Lung (tissue), 16 donors: ENCODE measurements around the gene ZBTB8A. TPM values are rescaled to one million over a fixed set of nuclear protein-coding genes. Genes with fewer than 3 reads are reported as not detected.
A peak's percentile ranks its signal among the peaks of the same experiment; 100 is the strongest.

Source experiments
- ATAC-seq: fragments of 200-7000 bp; cut with Tn5 transposase; one replicate; pipeline ENCODE4 v1.9.1; 2020; ENCODE audit warnings: moderate number of reproducible peaks; ENCODE audit not compliant: insufficient read depth, low FRiP score
- DNase-seq, 3 donors: peaks; one replicate each; pipeline ENCODE4 v3.0.0-alpha.2; 2013 to 2017
- H3K27ac ChIP-seq, 2 donors: one replicate each; pipeline ENCODE4 v1.5.1; 2013; ENCODE audit warnings: mild to moderate bottlenecking in 2 of 2, moderate library complexity in 2 of 2, control low read depth in 1 of 2, inconsistent platforms in 1 of 2, low read depth in 1 of 2, low read length in 1 of 2
- H3K27me3 ChIP-seq, 3 donors: one replicate each; pipeline ENCODE4 v1.5.1; 2013; ENCODE audit warnings: low read length in 2 of 3; ENCODE audit not compliant: control insufficient read depth in 3 of 3, insufficient read depth in 3 of 3
- H3K36me3 ChIP-seq, 4 donors: one replicate each; pipeline ENCODE4 v1.5.1; 2013; ENCODE audit warnings: low read length in 4 of 4, mild to moderate bottlenecking in 1 of 4, moderate library complexity in 1 of 4; ENCODE audit not compliant: control insufficient read depth in 4 of 4, insufficient read depth in 4 of 4
- H3K4me1 ChIP-seq, 5 donors: one replicate each; pipeline ENCODE4 v1.5.1; 2013; ENCODE audit warnings: low read length in 5 of 5, mild to moderate bottlenecking in 2 of 5, moderate library complexity in 1 of 5; ENCODE audit not compliant: control insufficient read depth in 5 of 5, insufficient read depth in 5 of 5
- H3K4me3 ChIP-seq: one replicate; pipeline ENCODE4 v1.5.1; 2013; ENCODE audit warnings: mild to moderate bottlenecking, control low read depth, moderate library complexity
- H3K9ac ChIP-seq, 2 donors: one replicate each; pipeline ENCODE4 v1.5.1; 2013; ENCODE audit warnings: low read length in 2 of 2, control low read depth in 1 of 2; ENCODE audit not compliant: insufficient read depth in 1 of 2
- H3K9me3 ChIP-seq, 4 donors: one replicate each; pipeline ENCODE4 v1.5.1; 2013; ENCODE audit warnings: low read length in 3 of 4, mild to moderate bottlenecking in 1 of 4, moderate library complexity in 1 of 4; ENCODE audit not compliant: control insufficient read depth in 4 of 4, insufficient read depth in 3 of 4
- CTCF ChIP-seq: IDR thresholded peaks from 2 replicates; pipeline ENCODE4 v1.5.1; 2012; ENCODE audit warnings: mild to moderate bottlenecking; ENCODE audit errors: control extremely low read depth, extremely low read depth
- WGBS, 2 donors: extraction: QIAGEN DNeasy Blood & Tissue Kit; methylation state at CpG; one replicate each; pipeline ENCODE4 v1.1.7; 2013; 5-methylcytosine and 5-hydroxymethylcytosine counted together
- long read RNA-seq, 5 donors: transcript quantifications; one replicate each; lab custom pipeline, GENCODE V29; 2026
- polyA plus RNA-seq, 2 donors: library from polyadenylated mRNA; stranded (reverse); fragments of 200-250 nt; gene quantifications; one replicate each; pipeline ENCODE4 v1.2.1, GENCODE V29; 2013
- total RNA-seq, 2 donors: library from RNA; depleted of rRNA in 1 of 2; stranded (reverse); fragments of >200 nt in 1 of 2; gene quantifications; one replicate each; pipeline ENCODE4 v1.2.1, GENCODE V29; 2014 to 2021
- donor health status: control.
- donor health status: control.
- donor health status: Bipolar disorder and iron deficiency.
- donor health status: healthy.
- donor health status: DM: yes; HTN: yes; CAD: no.

ZBTB8A gene
- total RNA-seq (10 to 100 TPM in 1 of 2 donors, 1 to 10 TPM in 1; 8.4 to 13.9 TPM), polyA plus RNA-seq (1 to 10 TPM; 2.7 to 2.9 TPM)
- long read RNA-seq, donor 1, full-length matches to known transcripts, result 3 of 3 reads
- long read RNA-seq, donor 1, partial matches to known transcripts, result 0 of 3 reads
- long read RNA-seq, donor 1, other reads (novel, unspliced or antisense), result 0 of 3 reads
- long read RNA-seq, donor 2, full-length matches to known transcripts, result 1 of 1 reads
- long read RNA-seq, donor 2, partial matches to known transcripts, result 0 of 1 reads
- long read RNA-seq, donor 2, other reads (novel, unspliced or antisense), result 0 of 1 reads
- long read RNA-seq, donor 3, full-length matches to known transcripts, result 4 of 4 reads
- long read RNA-seq, donor 3, partial matches to known transcripts, result 0 of 4 reads
- long read RNA-seq, donor 3, other reads (novel, unspliced or antisense), result 0 of 4 reads
- long read RNA-seq, donor 4, result 0 reads
- long read RNA-seq, donor 5, full-length matches to known transcripts, result 5 of 5 reads
- long read RNA-seq, donor 5, partial matches to known transcripts, result 0 of 5 reads
- long read RNA-seq, donor 5, other reads (novel, unspliced or antisense), result 0 of 5 reads

GRCh38 chr1:32538887-32539583 is at the start of gene ZBTB8A:
Gene ZBTB8A, plus strand, starts transcription at chr1:32539427. Its CDS starts 53,505 bp downstream, at chr1:32592932.
- ATAC-seq (peak; percentile 44), DNase-seq (peak; percentile 75 to 79 (median 79))
- peak within 1 kb of the TSS; percentile 79 for H3K4me3 ChIP-seq
- no peak for TF ChIP-seq CTCF
- H3K27ac ChIP-seq, result peak within 1 kb of the TSS; percentile 64 to 83
- WGBS, 2 donors, result 0% methylated on average over 33 of the region's 33 CpGs
- no peaks in the 10 kb centered on the region for H3K36me3 ChIP-seq
- H3K27me3 ChIP-seq, result no peaks in the 10 kb centered on the region
- H3K9me3 ChIP-seq, result no peaks in the 10 kb centered on the region
- H3K4me1 ChIP-seq, result peaks cover 0 to 11% (median 9%) of the 10 kb centered on the region in 5 donors
- H3K9ac ChIP-seq, result peak within 1 kb of the TSS in 1 of 2 donors; percentile 91

GRCh38 chr1:32489774-32490454 is 49.3 kb upstream of the ZBTB8A start:
- no peak overlapping the region for H3K27ac ChIP-seq
- no peaks in the 10 kb centered on the region for H3K9me3 ChIP-seq
- ATAC-seq (no peak), DNase-seq (no peak)
- no peaks in the 10 kb centered on the region for H3K27me3 ChIP-seq
- no peaks in the 10 kb centered on the region for H3K36me3 ChIP-seq
- WGBS, 2 donors, result 92 to 93% methylated on average over 3 of the region's 3 CpGs
- H3K4me3 ChIP-seq, result no peak overlapping the region
- H3K4me1 ChIP-seq, result peaks cover 0 to 4% (median 0%) of the 10 kb centered on the region in 5 donors
- no peak for TF ChIP-seq CTCF
- no peak overlapping the region for H3K9ac ChIP-seq

- Histone ChIP-seq H3K4me3 (no peak overlapping the region), H3K9ac (no peak overlapping the region), H3K4me1 (peaks cover 0 to 6% (median 0%) of the 10 kb centered on the region in 5 donors), H3K9me3 (no peaks in the 10 kb centered on the region), H3K27me3 (no peaks in the 10 kb centered on the region), H3K36me3 (no peaks in the 10 kb centered on the region), H3K27ac (no peak overlapping the region)
- no peak for DNase-seq
- 96 to 100% methylated on average over 2 of the region's 2 CpGs for WGBS, 2 donors
- ATAC-seq, result no peak
- no peak for TF ChIP-seq CTCF
Measured at GRCh38 chr1:32491386-32491785, 47.8 kb upstream of the ZBTB8A start.
